Stomach (tissue), 4 donors: ENCODE data around the gene MRPL42.

Experiments
- CTCF ChIP-seq, 7 experiments: fragments of 450-650 bp in 4 of 7; fragments of 200-600 bp in 3 of 7; sonication (generic) in 3 of 7; IDR thresholded peaks; one replicate each; pipeline ENCODE4 v1.5.1; 2016 to 2019; ENCODE audit warnings: antibody characterized with exemption in 7 of 7, control low read depth in 2 of 7, mild to moderate bottlenecking in 1 of 7
- EP300 ChIP-seq: sonication (generic); formaldehyde crosslinking; IDR thresholded peaks from one replicate; pipeline ENCODE4 v1.6.1; 2017; ENCODE audit warnings: antibody characterized with exemption
- POLR2A ChIP-seq, 4 donors: fragments of 450-650 bp; IDR thresholded peaks; one replicate each; pipeline ENCODE4 v1.6.1; 2016; ENCODE audit warnings: antibody characterized with exemption in 4 of 4, control low read depth in 2 of 4, mild to moderate bottlenecking in 1 of 4, moderate library complexity in 1 of 4
- POLR2AphosphoS5 ChIP-seq, 3 donors: sonication (generic); formaldehyde crosslinking; IDR thresholded peaks; one replicate each; pipeline ENCODE4 v1.6.1; 2016; ENCODE audit warnings: antibody characterized with exemption in 3 of 3

GRCh38 chr12:93563807-93564538 is 96.7 kb downstream of the MRPL42 start:
- TF ChIP-seq POLR2AphosphoS5 (IDR thresholded peaks at IDR 0.05) (peak in 2 of 3 donors; percentile 78 to 85), POLR2A (IDR thresholded peaks at IDR 0.05) (no peak), CTCF (IDR thresholded peaks at IDR 0.05) (no peak), EP300 (no peak)
